HG02970 (cell line): ENCODE measurements around the gene C5orf34.
"Not testable (repeated sequence)": the region's sequence is repeated elsewhere in the genome, so short reads cannot be mapped to it uniquely, and the experiment has no call there.

ENCODE experiments used
- ATAC-seq: cut with Tn5 transposase; IDR thresholded peaks from one replicate; pipeline ENCODE4 v1.9.1; 2021; ENCODE audit warnings: mild to moderate bottlenecking, moderate library complexity, moderate number of reproducible peaks; ENCODE audit not compliant: unreplicated experiment, low FRiP score

The C5orf34 gene

DNA sequence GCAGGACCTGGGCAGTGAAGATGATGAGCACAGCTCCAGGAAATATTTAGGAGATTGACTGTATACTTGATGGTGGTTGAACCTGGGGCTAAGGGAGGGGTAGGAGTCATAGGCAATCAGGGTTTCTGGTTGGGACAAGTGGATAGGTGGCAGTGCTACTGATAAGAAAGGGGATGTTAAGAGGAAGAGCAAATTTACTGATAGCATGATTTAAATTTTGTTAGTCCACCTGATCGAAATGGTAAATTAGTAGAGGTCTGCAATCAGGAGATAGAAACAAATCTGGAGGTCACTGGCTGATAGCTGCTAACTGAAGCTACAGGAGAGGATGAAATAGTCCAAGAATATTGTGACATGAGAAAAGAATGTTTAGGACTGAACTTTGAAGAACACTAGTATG is 5.7 kb upstream of the C5orf34 start:
- no peak for ATAC-seq

DNA sequence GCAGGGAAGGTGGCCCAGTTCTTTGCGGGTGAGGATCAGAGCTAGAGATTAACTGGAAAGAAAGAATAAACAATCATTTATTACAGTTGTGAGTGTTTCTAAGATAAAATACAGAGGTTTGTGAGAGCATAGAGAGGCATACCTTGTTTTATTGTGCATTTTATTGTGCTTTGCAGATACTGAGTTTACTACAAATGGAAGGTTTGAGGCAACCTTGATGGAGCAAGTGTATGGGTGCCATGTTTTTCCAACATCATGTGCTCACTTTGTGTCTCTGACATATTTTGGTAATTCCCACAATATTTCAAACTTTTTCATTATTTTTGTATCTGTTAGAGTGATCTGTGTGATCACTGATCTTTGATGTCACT is 715 bp upstream of the C5orf34 start:
- ATAC-seq = no peak

DNA sequence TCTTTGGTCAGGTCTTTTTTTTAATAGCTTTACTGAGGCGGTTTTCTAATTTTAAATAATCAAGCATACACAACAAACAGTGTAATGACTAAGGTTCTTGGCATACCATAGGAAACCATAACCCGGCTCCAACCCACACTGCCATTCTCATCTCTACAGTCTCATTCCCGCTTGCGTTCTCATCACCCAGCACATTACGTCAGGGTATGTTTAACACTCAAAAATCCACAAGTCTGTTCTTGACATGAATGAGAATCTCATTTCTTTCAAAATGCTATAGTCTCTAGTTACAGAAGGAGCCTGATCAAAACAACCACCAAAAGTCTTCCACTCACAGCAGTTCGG is 505 bp downstream of the C5orf34 start:
- ATAC-seq = no peak

DNA sequence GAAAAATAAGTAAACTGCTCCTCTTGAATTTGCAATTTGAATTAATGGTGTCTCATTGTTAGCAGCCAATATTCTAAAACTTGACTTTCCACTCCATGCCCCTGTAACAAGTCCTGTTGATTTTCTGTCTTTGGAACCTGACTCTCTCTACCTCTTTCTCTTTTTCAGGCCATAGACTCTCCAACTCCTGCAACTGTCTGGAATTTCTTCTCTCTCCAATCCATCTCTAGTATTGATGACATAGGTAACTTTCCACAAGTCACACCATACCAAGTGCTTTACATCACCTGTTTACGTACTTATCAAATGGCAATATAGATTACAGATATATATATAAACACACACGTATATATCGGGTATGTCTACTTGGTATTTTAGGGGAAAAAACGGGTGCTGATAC is 923 bp downstream of the C5orf34 start:
- ATAC-seq = no peak

DNA sequence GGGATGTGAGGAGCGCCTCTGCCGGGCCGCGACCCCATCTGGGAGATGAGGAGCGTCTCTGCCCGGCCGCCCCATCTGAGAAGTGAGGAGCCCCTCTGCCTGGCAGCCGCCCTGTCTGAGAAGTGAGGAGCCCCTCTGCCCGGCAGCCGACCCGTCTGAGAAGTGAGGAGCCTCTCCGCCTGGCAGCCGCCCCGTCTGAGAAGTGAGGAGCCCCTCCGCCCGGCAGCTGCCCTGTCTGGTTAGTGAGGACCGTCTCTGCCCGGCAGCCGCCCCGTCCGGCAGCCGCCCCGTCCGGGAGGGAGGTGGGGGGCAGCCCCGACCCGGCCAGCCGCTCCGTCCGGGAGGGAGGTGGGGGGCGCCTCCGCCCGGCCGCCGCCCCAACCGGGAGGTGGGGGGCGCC is 3.9 kb downstream of the C5orf34 start:
- not testable (repeated sequence) for ATAC-seq

DNA sequence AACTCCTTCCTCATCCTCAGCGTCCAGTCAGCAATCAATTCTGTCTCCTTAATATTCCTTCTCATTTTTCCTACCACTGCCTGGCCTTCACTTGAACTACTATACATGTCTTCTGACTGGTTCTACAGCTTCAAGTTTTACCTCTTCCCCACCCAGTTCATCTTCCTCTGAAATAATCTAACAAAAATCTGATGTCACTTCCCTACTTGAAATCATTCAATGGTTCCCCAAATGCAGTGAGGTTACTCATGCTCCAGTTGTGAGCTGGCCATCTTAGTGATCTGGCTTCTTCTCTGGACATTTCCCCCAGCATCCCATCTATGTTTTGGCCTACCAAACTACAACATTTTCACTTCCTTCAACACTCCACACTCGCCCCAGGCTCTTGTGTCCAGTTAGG is 16.4 kb downstream of the C5orf34 start:
- ATAC-seq = no peak

DNA sequence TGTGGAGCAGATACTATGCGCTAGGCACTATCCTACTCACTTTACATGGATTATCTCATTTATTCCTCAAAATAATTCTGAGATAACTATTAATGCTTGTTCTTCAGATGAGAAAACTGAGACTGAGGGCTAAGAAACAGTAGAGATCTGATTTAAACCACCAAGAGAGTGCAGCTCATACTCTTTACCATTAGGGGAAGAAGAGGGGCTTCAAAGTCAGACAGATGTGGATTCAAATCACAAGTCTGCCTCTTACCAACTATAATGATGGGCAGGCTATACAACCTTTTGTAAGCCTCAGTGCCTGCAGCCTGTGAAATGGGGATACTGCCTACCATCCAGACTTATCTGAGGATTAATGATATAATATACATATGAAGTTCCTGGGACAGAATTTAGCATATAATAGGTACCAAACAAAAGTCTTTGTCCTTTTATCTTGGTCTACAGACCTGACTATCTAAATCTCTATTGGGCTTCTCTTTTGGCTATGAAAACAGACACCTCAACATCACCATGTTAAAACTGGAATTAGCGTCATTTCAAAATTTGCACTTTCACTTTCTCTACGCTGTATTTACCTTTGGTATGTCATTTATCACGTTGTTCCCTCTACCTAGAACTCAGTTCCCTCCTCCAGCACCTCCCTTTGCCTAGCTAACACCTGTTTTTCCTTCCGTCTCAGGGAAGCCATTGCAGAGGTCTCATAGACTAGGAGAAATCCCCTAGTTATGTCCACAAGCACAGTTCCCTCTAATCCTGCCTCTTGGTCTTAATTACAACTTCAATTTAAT is 17.4 kb downstream of the C5orf34 start:
- no peak for ATAC-seq

DNA sequence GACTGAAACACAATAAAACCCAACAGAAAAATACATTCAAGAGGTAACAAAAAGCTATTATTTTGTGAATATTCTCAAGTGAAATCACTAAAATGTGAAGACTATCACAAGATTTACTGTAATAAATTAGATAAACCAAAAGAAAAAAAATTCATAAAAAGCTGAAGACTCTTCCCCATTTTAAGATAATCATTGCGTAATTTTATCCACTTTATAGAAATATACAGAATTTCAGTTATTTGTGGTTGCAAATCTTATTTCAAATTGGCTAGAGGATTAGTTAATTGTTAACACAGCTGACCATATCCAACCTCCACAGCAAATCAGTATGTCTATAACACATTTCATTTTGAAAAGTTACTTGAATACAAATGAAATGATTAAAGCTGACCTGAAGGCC is 23.6 kb downstream of the C5orf34 start:
- ATAC-seq = no peak

DNA sequence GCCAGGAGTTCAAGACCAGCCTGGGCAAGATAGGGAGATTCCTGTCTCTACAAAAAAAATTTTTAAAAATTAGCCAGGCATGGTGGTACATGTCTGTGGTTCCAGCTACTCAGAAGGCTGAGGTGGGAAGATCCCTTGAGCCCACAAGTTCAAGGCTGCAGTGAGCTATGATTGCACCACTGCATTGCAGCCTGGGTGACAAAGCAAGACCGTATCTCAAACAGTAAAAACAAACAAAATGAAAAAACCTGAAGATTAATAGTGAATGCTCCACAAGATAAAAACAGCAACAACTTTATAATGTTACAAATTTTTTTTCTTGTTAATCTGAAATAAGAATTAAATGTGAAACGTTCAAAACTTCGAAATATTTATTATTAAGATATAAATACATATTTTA is 28.6 kb downstream of the C5orf34 start:
- ATAC-seq = no peak

DNA sequence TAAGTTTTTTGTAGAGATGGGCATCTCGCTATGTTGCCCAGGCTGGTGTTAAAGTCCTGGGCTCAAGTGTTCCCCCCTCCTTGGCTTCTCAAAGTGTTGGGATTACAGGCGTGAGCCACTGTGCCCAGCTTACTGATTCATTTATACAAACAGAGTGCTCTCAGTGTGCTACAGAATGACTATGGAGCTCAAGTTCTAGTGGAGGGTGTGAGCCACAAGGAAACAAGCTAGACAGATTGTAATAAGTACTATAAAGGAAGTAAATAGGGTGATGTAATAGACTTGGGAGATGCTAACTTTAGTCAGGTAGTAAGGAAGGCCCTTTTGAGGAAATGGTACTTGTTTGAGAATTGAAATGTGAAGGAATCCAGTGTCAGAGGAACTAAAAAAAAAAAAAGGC is 29.5 kb downstream of the C5orf34 start:
- ATAC-seq = no peak

DNA sequence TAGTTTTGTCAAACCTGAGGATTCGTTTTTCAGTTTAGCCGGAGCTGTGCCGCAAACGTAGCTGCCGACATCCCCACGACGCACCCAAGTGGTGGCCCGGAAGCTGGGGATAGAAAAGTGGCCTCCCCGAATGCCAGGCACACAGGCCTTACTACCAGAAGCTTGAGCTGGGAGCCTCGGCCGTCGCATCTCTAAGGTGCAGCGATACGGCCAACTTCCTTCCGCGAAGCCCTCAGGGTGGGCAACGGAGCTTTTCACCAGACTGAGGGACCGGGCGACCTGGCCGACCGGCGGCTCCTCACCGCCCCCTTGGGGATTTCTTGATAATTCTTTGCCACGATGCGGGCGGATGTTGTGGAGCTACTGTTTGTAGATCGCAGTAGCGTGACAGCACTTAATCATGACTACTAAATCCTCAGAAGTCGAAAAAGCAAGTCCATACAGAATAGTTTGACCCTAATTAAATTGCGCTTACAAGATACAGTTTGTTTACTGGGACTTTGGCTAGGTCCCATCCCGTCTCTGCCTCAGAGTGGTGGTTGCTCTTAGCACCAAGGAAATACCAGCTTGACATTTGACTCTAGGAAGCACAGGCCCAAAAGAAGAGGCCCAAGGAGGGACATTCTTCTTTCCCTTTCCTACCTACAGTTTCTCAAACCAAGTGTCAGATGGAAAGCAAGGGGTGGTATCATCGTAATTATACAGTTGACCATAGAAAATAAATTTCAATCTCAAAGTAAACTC is 30.7 kb downstream of the C5orf34 start:
- peak; percentile 68 for ATAC-seq

DNA sequence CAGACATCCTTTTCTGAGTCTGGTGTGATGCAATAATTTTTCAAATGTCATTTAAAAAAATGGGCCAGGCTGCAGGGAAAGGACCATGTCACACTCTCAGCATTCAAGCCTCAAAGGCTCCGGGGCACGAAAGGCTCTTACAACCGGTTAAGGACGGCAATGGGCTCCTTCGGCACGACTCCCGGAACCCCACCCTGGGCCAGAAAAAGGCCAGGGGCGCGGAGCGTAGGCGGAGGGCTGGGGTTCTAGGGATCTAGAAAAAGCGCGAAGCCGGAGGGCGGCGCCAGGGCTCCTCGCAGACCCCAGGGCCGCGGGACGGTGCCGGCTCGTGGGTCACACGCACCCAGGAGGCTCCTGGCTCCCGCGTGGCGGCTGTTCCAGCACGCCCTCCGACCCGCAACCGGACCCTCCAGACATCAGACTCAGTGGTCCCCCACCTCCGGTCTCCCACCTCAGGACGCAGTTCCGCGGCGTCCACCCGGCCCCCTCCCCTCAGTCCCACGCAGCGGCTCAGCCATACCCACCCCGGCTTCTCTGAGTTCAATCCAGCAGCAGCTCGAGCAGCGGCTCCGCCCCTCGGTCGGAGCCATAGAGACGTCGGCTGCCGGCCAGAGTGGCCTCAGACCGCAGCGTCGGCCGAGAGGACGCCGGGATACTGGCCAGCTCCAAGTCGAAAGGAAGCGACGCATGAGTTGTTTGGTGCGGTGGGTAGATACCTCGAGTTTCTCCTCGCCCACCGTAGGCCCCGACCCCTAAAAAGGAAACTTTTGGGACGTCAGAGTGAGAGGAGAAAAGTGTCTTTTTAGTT is 31.4 kb downstream of the C5orf34 start, which contains the start of gene TMEM267:
TMEM267 (minus strand) TSS at position 568 of the 808 bp plus-strand sequence. CDS start 29,896 bp downstream, outside the sequence.
- peak; percentile 94 for ATAC-seq

DNA sequence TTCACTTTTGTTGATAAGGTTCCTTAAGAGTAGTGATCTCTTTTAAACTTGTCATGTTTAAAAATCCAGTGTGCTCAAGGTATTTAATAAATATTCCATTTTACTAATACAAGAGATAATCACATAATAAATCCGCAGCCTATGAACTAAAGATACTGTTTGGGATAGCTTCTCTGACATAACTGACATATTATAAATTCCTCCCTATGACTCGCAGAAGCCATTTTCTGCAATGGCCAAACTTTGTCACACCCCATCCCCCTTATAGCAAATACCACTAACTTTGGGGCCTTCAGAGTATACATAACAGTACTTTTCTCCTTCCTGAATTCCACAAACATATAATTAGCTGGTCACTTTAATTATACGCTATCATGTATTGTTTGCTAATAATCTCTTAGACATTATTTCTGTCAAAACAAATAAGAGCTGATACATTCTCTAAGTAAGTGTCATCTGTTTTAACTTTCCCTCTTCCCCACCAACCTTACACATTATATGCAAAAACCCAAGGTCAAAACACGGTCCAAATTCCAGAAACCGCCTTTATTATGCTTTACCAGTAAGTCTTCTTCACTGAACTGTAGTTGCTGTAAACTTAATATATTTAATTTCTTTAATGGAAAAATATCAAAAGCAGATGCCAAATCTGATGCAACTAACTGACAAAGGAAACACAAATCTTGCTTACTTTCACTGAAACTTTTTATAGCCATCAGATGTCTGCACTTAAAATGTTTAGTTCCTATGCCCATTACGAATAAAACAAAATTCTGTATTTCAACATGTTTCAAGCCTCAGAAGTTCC is 32.3 kb downstream of the C5orf34 start:
- no peak for ATAC-seq

DNA sequence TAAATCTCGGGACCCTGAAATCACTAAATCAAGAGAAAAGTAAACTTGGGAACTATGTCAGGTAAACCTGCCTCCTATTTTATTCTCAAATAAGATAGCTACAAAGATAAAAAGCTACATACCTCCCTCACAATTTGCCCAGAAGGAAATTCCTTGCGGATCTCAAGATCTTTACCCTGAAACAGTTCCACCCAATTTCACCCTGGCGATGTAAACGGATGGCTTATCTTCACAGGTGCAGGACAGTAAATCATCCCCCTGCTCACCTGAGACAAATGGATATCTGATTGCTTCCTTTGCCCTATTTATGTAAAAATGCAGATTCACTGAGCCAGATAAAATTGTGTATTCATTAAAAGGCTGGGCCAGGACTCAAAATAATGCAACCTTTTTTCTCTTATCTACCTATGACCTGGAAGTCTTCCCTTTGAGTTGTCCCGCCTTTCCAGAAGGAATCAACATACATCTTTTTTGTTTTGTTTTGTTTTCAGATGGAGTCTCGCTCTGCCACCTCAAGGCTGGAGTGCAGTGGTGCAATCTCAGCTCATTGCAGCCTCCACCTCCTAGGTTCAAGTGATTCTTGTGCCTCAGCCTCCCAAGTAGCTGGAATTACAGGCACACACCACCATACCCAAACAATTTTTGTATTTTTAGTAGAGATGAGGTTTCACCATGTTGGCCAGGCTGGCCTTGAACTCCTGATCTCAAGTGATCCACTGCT is 45.1 kb downstream of the C5orf34 start:
- ATAC-seq = no peak

DNA sequence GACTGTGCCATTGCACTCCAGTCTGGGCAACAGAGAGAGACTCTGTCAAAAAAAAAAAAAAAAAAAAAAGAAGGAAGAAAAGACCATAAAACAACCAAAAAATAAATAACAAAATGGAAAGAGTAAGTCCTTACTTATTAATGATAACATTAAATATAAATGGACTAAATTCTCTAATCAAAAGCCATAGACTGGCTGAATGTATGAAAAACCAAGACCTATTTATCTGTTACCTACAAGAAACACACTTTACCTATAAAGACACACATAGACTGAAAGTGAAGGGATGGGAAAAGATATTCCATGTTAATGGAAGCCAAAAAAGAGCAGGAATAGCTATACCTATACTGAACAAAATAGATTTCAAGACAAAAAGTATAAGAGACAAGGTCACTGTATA is 47.8 kb downstream of the C5orf34 start:
- ATAC-seq = no peak

DNA sequence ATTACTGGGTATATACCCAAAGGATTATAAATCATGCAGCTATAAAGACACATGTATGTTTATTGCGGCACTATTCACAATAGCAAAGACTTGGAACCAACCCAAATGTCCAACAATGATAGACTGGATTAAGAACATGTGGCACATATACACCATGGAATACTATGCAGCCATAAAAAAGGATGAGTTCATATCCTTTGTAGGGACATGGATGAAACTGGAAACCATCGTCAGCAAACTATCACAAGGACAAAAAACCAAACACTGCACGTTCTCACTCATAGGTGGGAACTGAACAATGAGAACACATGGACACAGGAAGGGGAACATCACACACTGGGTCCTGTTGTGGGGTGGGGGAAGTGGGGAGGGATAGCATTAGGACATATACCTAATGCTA is 49.5 kb downstream of the C5orf34 start:
- not testable (repeated sequence) for ATAC-seq

DNA sequence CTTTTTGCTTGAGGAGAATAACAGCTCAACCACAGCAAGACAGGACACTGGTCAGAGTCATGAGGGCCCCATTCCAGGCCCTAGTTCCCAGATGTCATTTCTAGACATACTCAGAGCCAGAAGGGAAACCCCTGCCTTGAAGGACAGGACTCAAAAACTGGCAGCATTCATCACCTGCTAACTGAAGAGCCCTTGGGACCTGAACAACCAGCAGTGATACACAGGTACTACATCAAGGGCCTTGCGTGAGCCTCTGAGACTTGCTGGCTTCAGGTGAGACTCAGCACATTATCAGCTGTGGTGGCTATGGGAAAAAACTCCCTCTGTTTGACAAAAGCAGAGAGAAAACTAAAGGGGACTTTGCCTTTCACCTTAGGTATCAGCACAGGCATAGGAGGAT is 53.9 kb downstream of the C5orf34 start:
- ATAC-seq = no peak

DNA sequence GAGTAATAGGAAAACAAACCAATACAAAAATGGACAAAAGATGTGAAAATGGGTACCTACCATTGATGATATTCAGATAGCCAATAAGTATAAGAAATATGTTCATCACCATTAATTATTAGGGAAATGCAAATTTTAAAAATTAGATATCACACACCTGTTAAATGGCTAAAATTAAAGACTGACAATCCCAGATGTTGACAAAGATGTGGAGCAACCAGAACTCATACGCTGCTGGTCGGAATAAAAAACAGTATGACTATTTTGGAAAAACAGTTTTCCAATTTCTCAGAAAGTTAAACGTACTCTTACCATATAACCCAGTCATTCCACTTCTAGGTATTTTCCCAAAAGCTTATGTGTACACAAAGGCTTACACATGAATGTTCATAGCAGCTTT is 58.4 kb downstream of the C5orf34 start:
- no peak for ATAC-seq

DNA sequence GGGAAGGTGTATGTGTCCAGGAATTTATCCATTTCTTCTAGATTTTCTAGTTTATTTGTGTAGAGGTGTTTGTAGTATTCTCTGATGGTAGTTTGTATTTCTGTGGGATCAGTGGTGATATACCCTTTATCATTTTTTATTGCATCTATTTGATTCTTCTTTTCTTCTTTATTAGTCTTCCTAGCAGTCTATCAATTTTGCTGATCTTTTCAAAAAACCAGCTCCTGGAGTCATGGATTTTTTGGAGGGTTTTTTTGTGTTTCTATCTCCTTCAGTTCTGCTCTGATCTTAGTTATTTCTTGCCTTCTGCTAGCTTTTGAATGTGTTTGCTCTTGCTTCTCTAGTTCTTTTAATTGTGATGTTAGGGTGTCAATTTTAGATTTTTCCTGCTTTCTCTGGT is 73.4 kb downstream of the C5orf34 start:
- not testable (repeated sequence) for ATAC-seq
